Measurements from ENCODE around the gene VPS45.

VPS45 gene

GRCh38 chr1:150068109-150068435, 496 bp downstream of the VPS45 start:
- H3K27ac ChIP-seq = peak overlapping the region; percentile 83
- DNase-seq (ENCODE audit: low read depth, low spot score) = no peak

GRCh38 chr1:150069923-150070322, 2.3 kb downstream of the VPS45 start:
- no peak overlapping the region for H3K27ac ChIP-seq
- no peak for DNase-seq (ENCODE audit: low read depth, low spot score)

DNA sequence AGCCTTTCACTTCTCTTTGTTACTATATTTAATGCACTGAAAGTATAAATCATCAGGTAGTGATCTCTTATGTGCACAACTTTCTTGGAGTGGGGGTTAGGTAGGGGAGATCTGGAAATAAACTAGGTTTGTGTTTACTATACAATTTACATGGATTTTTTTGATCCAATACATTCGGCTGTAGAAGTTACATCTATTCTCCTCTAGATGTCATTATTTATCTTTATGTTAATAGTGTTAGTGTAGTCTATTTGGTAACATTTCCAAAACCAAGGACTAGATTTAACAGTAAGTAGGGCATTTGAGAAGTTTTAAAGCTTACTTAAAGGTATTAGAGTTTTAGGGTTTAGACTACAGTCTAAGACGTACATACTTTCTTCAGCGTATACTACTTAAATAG, 5.4 kb downstream of the VPS45 start:
- DNase-seq (ENCODE audit: low read depth, low spot score) = no peak
- no peak overlapping the region for H3K27ac ChIP-seq

- DNase-seq (ENCODE audit: low read depth, low spot score) = no peak
- H3K27ac ChIP-seq = no peak overlapping the region
Observed at GRCh38 chr1:150073516-150073915, 5.9 kb downstream of the VPS45 start.

DNA sequence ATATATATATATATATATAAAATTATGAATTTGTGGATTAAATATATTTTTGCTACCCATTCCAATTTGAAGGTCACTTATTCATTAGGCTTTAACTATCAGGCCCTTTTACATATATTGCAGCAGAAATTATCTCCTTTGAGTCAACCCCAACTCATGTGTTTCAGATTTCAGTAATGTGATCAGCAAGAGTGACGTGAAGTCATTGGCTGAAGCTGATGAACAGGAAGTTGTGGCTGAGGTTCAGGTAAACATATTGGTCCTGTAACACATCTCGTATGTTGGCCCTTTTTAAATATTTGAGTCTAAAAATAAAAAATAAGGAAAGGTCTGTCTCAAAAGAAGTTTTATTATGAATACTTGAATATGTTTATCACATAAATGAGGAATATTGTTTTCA, 8.5 kb downstream of the VPS45 start:
- DNase-seq (ENCODE audit: low read depth, low spot score) = no peak
- H3K27ac ChIP-seq = no peak overlapping the region

GRCh38 chr1:150076985-150077384, 9.4 kb downstream of the VPS45 start:
- no peak for DNase-seq (ENCODE audit: low read depth, low spot score)
- H3K27ac ChIP-seq = no peak overlapping the region

- DNase-seq (ENCODE audit: low read depth, low spot score) = no peak
- no peak overlapping the region for H3K27ac ChIP-seq
Observed at GRCh38 chr1:150080784-150081183, 13.2 kb downstream of the VPS45 start.

DNA sequence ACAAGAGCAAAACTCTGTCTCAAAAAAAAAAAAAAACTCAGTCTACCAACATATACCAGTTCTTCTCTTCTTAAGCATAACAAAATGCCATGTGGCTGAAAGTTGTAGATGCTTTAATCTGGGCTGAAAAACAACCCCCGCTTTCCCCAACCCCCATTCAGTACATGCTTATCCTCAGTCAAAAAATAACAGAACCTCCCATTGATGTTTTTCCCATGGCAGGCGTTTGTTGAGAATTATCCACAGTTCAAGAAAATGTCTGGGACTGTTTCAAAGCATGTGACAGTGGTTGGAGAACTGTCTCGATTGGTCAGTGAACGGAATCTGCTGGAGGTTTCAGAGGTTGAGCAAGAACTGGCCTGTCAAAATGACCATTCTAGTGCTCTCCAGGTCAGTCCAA, 14.9 kb downstream of the VPS45 start:
- no peak overlapping the region for H3K27ac ChIP-seq
- DNase-seq (ENCODE audit: low read depth, low spot score) = no peak

DNA sequence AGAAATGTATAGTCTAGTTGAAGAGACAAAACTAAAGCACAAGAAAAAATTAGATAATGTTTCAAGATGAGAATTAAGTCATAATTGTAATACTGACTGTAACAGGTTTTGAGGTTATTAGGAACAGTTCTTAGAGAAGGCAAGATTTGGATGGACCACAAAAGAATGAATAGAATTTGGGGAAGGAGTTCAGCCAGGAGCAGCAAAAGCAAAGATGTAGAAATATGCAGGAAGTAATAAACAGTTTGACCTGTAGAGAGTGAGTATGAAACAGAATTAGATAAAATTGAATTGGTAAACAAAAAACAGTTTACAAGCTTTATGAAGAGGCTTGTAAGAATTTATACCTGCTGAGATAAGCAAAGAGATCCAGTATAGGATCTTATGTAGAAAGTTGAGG, 16.3 kb downstream of the VPS45 start:
- no peak overlapping the region for H3K27ac ChIP-seq
- no peak for DNase-seq (ENCODE audit: low read depth, low spot score)

- DNase-seq (ENCODE audit: low read depth, low spot score) = no peak
- no peak overlapping the region for H3K27ac ChIP-seq
Observed at GRCh38 chr1:150085406-150085805, 17.8 kb downstream of the VPS45 start.

DNA sequence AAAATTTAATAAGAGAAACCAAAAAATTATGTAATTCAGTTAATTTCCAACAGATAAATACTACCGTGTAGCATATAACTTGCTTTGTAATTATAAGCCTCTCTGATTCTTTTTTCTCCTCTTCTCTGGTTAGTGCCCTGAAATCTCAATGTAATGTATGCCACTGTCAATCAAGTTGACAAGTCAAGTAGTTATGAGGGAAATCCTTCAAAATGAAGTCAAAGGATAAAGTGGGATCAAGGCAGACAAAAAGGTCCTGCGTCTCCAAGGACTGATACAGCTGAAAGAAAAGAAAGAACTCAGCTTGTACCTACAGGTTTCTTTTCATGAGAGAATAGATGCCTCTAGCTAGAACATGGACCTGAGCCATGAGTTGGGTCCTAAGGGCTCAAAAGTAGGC, 19.8 kb downstream of the VPS45 start:
- no peak overlapping the region for H3K27ac ChIP-seq
- DNase-seq (ENCODE audit: low read depth, low spot score) = no peak

- no peak for DNase-seq (ENCODE audit: low read depth, low spot score)
- H3K27ac ChIP-seq = no peak overlapping the region
Observed at GRCh38 chr1:150089846-150090520, 22.4 kb downstream of the VPS45 start.

GRCh38 chr1:150092180-150092791, 24.7 kb downstream of the VPS45 start:
- no peak for DNase-seq (ENCODE audit: low read depth, low spot score)
- H3K27ac ChIP-seq = no peak overlapping the region

- H3K27ac ChIP-seq = no peak overlapping the region
Observed at GRCh38 chr1:150093805-150094204, 26.2 kb downstream of the VPS45 start.

DNA sequence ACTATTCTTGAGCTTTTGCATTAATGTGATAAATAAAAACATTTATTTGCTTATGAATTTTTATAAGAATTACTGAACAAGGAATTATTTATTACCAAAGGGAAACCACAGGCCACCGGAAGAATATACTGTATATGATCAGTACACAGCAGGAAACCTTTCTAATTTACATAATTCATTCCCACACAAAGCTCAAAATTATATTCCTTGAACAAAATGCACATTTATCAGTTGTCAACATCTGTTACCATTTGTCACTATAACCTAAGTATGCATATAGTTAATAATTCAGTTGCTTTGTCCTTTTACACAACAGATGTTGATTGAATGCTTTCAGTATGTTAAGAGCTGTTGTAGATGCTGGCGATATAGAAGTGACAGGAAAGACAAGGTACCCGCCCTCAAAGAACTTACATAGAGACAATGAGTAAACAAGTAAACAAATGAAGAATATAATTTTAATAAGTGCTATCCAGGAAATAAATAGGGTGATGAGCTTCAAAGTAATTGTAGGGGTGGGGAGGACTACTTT, 27.2 kb downstream of the VPS45 start:
- no peak overlapping the region for H3K27ac ChIP-seq
- no peak for DNase-seq (ENCODE audit: low read depth, low spot score)

More at GRCh38 chr1:150093805-150094204, 26.2 kb downstream of the VPS45 start:
- DNase-seq (ENCODE audit: low read depth, low spot score) = no peak

DNA sequence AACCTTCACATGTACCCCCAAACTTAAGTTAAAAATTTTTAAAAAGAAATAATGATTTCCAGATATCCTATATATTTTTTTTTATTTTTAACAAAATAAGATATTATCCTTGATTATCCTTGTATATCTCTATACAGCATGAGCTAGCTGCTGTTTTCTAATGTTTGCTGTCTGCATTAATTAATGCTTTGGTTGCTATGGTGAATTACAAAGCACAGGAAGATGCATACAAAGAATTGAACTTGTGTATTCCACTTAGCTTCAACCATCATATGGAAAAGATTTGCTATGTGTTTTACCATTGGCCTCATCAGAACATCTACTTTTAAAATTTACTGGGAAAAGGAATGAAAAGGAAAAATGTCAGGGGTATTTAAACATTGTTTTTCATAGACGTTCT, 35.4 kb downstream of the VPS45 start:
- H3K27ac ChIP-seq = no peak overlapping the region
- no peak for DNase-seq (ENCODE audit: low read depth, low spot score)

DNA sequence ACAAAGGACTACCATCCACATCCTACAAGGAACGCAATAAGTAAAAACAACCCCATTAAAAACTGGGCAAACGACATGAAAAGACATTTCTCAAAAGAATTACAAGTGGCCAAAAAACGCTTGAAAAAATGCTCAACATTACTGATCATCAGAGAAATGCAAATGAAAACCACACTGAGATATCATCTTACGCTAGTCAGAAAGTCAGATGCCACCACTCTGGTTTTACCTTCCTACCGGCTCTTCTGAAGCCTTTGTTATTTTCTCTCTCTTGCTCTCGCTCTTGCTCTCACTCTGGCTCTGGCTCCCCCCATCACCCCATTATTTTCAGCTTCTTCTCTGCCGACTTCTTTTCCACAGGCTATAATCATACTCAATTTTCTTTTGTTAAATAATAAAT, 38.8 kb downstream of the VPS45 start:
- H3K27ac ChIP-seq = no peak overlapping the region
- no peak for DNase-seq (ENCODE audit: low read depth, low spot score)

DNA sequence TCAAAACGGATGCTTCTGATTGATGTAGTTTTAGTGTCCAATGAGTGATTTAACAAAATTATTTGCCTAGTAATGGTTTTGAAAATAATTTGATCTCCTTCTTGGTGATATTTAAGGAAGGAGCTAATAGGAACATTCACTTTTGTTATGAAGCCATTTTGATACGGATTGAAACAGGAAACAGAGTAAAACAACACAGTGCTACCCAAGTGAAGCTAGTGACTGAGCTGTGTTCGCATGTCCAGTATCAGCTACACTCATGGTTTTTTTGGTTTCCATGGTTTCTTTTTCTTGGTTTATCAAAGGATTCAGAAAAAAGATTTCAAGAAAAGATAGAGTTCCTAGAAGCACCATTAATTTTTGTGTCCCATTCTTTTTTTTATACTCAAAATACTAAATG, 42.0 kb downstream of the VPS45 start:
- H3K27ac ChIP-seq = no peak overlapping the region
- no peak for DNase-seq (ENCODE audit: low read depth, low spot score)

- no peak for DNase-seq (ENCODE audit: low read depth, low spot score)
- H3K27ac ChIP-seq = no peak overlapping the region
Observed at GRCh38 chr1:150110116-150110515, 42.5 kb downstream of the VPS45 start.

DNA sequence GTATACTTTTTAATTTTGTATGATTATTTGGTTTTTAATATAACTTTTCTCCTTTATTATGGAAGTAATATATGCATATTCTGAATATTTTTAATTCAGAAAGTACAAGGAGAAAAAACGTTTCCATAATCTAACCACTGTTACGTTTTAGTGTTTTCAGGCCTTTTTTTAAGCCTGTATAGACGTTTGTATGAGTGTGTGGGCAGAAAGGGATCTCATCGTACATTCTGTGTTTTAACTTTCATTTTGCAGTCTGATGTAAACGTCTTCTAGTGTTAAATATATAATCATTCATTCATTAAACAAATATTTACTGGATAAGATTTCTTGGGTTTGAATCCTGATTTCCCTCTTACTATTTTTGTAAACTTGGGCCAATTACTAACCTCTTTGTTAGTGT, 44.1 kb downstream of the VPS45 start:
- H3K27ac ChIP-seq = no peak overlapping the region
- DNase-seq (ENCODE audit: low read depth, low spot score) = no peak

- DNase-seq (ENCODE audit: low read depth, low spot score) = no peak
- H3K27ac ChIP-seq = no peak overlapping the region
Observed at GRCh38 chr1:150115121-150115520, 47.5 kb downstream of the VPS45 start.

DNA sequence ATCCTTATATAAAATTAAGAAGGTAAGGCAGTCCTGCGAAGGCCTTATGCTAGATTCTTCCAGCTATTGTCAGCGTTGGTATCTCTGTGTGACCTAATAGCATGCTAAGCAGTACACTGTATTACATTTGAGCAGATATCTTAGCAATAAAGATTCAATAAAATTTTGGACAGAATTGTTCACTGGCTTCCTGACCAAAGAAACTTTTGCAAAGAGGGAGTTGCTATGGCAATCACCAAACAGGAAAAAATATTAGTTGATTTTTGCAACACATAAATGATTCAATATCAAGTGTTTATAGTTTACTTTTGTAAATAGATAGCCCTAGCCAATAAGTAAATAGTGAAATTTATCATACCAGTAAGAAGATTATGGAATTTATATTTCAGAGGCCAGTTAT, 51.1 kb downstream of the VPS45 start:
- H3K27ac ChIP-seq = no peak overlapping the region
- no peak for DNase-seq (ENCODE audit: low read depth, low spot score)

Measured in epithelial cell of prostate (primary cell).